MM.1S (cell line): Measurements from ENCODE around the gene MCF2L2.

ENCODE experiments used
- EZH2 ChIP-seq: fragments of 300-600 bp; sonication (generic); optimal IDR thresholded peaks from 2 replicates; pipeline ENCODE3; 2017; ENCODE audit warnings: low read depth, mild to moderate bottlenecking, antibody characterized with exemption, low read length, mixed read lengths
- EZH2phosphoT487 ChIP-seq: fragments of 300-600 bp; sonication (generic); IDR thresholded peaks from 2 replicates; pipeline ENCODE4 v1.6.1; 2018; ENCODE audit warnings: antibody characterized with exemption, low read length
- TF ChIP-seq, protein P1 (sequence below): fragments of 300-600 bp; sonication (generic); IDR thresholded peaks from 2 replicates; pipeline ENCODE4 v1.5.1; 2016; ENCODE audit warnings: antibody characterized with exemption, low read length, mixed read lengths

DNA sequence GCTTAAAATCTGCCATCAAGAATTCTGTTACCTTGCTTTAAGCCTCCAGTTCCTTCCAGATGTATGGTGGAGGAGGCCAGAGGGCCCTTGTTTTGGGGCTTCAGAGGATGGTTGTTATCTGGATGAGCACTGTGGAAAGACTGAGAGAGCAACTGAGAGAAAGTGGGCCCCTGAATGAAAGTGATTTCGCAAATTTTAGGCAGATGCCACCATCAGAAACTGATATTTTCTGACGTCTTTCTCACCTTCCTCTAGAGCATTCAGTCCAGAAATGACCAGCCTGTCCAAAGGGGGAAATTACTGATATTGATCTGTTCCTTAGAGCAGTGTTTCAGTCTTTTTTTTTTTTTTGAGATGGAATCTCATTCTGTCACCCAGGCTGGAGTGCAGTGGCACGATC is 162.0 kb downstream of the MCF2L2 start:
- TF ChIP-seq, protein P1, sequence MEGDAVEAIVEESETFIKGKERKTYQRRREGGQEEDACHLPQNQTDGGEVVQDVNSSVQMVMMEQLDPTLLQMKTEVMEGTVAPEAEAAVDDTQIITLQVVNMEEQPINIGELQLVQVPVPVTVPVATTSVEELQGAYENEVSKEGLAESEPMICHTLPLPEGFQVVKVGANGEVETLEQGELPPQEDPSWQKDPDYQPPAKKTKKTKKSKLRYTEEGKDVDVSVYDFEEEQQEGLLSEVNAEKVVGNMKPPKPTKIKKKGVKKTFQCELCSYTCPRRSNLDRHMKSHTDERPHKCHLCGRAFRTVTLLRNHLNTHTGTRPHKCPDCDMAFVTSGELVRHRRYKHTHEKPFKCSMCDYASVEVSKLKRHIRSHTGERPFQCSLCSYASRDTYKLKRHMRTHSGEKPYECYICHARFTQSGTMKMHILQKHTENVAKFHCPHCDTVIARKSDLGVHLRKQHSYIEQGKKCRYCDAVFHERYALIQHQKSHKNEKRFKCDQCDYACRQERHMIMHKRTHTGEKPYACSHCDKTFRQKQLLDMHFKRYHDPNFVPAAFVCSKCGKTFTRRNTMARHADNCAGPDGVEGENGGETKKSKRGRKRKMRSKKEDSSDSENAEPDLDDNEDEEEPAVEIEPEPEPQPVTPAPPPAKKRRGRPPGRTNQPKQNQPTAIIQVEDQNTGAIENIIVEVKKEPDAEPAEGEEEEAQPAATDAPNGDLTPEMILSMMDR = no peak
- no peak for TF ChIP-seq EZH2phosphoT487
- TF ChIP-seq EZH2 = no peak
